ENCODE data around the gene OR51B2.

- no peak for TF ChIP-seq POLR2AphosphoS5 (IDR thresholded peaks at IDR 0.05; ENCODE audit: low read depth, low read length)
- TF ChIP-seq, protein P1, sequence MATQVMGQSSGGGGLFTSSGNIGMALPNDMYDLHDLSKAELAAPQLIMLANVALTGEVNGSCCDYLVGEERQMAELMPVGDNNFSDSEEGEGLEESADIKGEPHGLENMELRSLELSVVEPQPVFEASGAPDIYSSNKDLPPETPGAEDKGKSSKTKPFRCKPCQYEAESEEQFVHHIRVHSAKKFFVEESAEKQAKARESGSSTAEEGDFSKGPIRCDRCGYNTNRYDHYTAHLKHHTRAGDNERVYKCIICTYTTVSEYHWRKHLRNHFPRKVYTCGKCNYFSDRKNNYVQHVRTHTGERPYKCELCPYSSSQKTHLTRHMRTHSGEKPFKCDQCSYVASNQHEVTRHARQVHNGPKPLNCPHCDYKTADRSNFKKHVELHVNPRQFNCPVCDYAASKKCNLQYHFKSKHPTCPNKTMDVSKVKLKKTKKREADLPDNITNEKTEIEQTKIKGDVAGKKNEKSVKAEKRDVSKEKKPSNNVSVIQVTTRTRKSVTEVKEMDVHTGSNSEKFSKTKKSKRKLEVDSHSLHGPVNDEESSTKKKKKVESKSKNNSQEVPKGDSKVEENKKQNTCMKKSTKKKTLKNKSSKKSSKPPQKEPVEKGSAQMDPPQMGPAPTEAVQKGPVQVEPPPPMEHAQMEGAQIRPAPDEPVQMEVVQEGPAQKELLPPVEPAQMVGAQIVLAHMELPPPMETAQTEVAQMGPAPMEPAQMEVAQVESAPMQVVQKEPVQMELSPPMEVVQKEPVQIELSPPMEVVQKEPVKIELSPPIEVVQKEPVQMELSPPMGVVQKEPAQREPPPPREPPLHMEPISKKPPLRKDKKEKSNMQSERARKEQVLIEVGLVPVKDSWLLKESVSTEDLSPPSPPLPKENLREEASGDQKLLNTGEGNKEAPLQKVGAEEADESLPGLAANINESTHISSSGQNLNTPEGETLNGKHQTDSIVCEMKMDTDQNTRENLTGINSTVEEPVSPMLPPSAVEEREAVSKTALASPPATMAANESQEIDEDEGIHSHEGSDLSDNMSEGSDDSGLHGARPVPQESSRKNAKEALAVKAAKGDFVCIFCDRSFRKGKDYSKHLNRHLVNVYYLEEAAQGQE (IDR thresholded peaks at IDR 0.05; ENCODE audit: insufficient read depth in 1 of 2, low read depth in 2 of 2, low read length in 2 of 2) = no peak
- no peak for TF ChIP-seq TAF1 (IDR thresholded peaks at IDR 0.05; ENCODE audit: borderline replicate concordance, insufficient read depth, low read length)
Measured at GRCh38 chr11:5276697-5277096, 47.4 kb downstream of the OR51B2 start.
